ENCODE measurements around the gene HCAR3.

- TF ChIP-seq, protein P1, sequence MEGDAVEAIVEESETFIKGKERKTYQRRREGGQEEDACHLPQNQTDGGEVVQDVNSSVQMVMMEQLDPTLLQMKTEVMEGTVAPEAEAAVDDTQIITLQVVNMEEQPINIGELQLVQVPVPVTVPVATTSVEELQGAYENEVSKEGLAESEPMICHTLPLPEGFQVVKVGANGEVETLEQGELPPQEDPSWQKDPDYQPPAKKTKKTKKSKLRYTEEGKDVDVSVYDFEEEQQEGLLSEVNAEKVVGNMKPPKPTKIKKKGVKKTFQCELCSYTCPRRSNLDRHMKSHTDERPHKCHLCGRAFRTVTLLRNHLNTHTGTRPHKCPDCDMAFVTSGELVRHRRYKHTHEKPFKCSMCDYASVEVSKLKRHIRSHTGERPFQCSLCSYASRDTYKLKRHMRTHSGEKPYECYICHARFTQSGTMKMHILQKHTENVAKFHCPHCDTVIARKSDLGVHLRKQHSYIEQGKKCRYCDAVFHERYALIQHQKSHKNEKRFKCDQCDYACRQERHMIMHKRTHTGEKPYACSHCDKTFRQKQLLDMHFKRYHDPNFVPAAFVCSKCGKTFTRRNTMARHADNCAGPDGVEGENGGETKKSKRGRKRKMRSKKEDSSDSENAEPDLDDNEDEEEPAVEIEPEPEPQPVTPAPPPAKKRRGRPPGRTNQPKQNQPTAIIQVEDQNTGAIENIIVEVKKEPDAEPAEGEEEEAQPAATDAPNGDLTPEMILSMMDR (IDR thresholded peaks at IDR 0.05; ENCODE audit: poor library complexity, severe bottlenecking) = no peak
- TF ChIP-seq POLR2AphosphoS5 (IDR thresholded peaks at IDR 0.05) (no peak), REST (IDR thresholded peaks at IDR 0.05; ENCODE audit: borderline replicate concordance) (no peak), EZH2 (IDR thresholded peaks at IDR 0.05; ENCODE audit: borderline replicate concordance, insufficient read depth, low read length, poor library complexity, severe bottlenecking) (no peak), TAF1 (IDR thresholded peaks at IDR 0.05; ENCODE audit: low read depth) (no peak), MXI1 (conservative IDR thresholded peaks at IDR 0.05; ENCODE audit: poor library complexity, severe bottlenecking) (no peak)
Observed at GRCh38 chr12:122668268-122668667, 48.3 kb downstream of the HCAR3 start.
